Measurements from ENCODE around the gene ATF7IP.

DNA sequence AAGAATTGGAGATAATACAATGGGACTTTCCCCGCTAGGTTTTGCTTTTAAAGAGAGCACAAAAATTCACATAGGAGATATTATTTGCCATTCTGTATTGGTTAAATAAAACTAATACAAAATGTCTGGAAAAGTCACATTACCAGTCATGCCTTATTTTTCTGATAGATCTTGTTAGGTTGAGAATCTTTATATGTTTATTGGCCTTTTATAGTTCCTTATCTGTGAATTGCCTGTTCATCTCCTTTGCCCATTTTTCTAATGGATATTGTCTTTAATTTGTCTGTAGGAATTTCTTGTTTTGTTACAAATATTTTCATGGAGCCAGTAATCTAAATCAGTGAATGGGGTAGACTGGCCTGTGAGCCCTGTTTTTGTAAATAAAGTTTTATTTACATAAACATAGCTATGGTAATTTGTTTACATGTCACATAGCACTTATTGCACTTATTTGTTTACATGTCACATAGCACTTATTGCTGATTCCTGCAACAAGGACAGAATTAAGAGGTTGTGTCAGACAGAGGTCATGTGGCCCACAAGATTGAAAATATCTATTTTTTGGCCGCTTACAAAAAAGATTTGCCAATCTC lies 65.0 kb downstream of the ATF7IP start:
- TF ChIP-seq POLR2A (IDR thresholded peaks at IDR 0.05) (no peak), POLR2AphosphoS5 (IDR thresholded peaks at IDR 0.05; ENCODE audit: insufficient read depth in 1 of 2, low read depth in 1 of 2) (no peak), CTCF (IDR thresholded peaks at IDR 0.05) (no peak)

Measured in vagina (tissue), 2 donors.